Renal cortical epithelial cell (primary cell): ENCODE results near the gene VEGFD. TPM values are rescaled to one million over a fixed set of nuclear protein-coding genes. Genes with fewer than 3 reads are reported as not detected.
A peak's percentile ranks its signal among the peaks of the same experiment; 100 is the strongest.
"Not testable (repeated sequence)": the region's sequence is repeated elsewhere in the genome, so short reads cannot be mapped to it uniquely, and the experiment has no call there.

ENCODE experiments used
- DNase-seq: peaks from one replicate; pipeline ENCODE4 v3.0.0-alpha.2; 2011; ENCODE audit warnings: low read depth
- total RNA-seq: library from RNA; depleted of rRNA; stranded (reverse); fragments of >200 nt; gene quantifications from 2 replicates; pipeline ENCODE4 v1.2.3, GENCODE V29; 2014

The VEGFD gene
- total RNA-seq, 1 donor from 2014 or later = 0.05 TPM

GRCh38 chrX:15305899-15306298, 78.3 kb downstream of the VEGFD start:
- DNase-seq = not testable (repeated sequence)

DNA sequence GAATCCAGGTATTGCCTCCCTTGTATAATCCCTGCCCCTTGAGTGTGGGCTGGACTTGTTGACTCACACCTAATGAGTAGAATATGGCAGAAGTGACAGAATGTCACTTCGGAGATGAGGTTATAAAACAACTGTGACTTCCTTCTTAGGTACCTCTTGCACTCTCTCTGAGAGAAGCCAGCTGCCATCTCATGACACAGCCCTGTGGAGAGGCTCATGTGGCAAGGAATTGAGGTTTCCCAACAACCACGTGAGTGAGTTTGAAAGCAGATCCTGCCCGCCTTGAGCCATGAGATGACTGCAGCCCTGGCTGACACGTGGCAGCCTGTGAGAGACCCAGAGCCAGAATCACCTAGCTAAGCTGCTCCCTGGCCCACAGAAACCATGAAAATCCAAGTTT, 82.3 kb downstream of the VEGFD start:
- DNase-seq = peak; percentile 64

DNA sequence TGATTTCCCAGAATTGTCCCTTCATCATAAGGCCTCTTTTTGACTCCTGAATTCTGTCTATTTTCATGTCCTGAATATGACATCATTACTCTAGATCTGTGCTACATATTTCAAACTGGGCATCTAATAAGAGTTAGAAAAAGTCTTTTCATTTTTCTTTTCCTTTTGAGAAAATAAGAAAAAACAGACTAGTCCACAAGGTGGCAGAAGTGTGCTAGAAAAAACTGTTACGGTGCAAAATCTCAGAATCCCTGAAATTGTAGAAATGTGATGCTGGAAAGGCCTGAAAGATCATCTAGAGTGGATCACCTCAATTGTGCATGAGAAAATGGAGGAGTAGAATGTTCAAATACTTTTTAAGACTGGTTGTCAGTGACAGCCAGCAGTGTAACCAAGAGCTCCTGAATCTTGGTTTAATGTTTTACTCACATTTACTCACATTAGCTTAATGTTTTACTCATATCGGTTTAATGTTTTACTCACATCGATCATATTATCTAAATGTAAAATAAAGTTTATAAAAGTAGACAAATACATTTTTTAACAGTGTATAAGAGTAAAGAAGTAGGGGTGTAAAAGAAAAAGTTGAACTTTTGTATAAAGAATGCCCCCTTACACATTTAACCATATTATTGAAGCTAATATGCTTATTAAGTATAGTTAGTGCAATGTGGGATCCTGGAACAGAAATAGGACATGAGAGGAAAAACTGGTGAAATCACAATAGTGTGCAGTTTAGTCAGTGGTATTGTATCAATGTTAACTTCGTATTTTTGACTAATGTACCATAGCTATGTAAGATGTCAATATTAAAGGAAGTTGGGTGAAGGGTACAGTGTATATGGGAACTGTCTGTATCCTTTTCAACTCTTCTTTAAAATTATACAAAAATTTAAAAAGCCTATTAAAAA, 84.0 kb downstream of the VEGFD start:
- peak; percentile 72 for DNase-seq

DNA sequence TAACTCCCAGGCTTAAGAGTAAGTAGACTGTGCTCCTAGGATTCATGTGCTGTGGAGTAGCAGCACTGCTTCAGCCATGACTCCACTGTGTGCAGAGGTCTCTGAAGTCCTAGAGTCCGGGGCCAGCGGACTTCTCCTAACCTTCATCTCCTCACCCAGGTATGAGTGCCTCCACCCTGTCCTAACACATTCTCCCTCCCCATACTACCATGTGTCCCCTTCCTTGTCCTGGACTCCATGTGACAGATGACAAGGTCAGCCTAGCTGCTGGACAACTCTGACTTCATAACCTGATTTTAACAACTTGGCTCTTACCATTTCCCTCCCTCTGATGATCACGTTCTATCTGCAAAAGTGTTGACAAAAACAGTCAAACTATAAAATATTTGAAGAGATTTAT, 85.4 kb downstream of the VEGFD start:
- no peak for DNase-seq

- DNase-seq = no peak
Measured at GRCh38 chrX:15298201-15298600, 86.0 kb downstream of the VEGFD start.

Other genes with a start within 250 kb of the VEGFD start
- 3.0 and 4.0 TPM in 2 replicates for gene ASB9, start 114.3 kb downstream of the VEGFD start, total RNA-seq
- not detected in 2 replicates for gene ASB11, start 68.8 kb downstream of the VEGFD start, total RNA-seq
- gene PIGA, start 48.9 kb downstream of the VEGFD start, total RNA-seq = 13.4 and 20.1 TPM in 2 replicates
- 4.2 and 6.3 TPM in 2 replicates for gene PIR, start 108.9 kb upstream of the VEGFD start, total RNA-seq
- gene BMX, start 116.4 kb upstream of the VEGFD start, total RNA-seq = 0.15 and 0.35 TPM in 2 replicates
- gene ACE2, start 216.5 kb upstream of the VEGFD start, total RNA-seq = 0.35 and 3.0 TPM in 2 replicates